ENCODE data around the gene MLLT6. TPM values are rescaled to one million over a fixed set of nuclear protein-coding genes. Genes with fewer than 3 reads are reported as not detected.
A peak's percentile ranks its signal among the peaks of the same experiment; 100 is the strongest.

MLLT6 gene
- total and polyA plus RNA-seq, 10 of the 15 experiments (the other 5 are each of a cell fraction or from before 2014, with no cell fraction given): 4.8 to 105 (median 36.3) TPM

- peak within 1 kb of the TSS; percentile 71 for H2AFZ ChIP-seq (ENCODE audit: control insufficient read depth, low read depth, low read length)
- peak within 1 kb of the TSS; percentile 52 for H3K27ac ChIP-seq (ENCODE audit: control insufficient read depth, insufficient read depth)
- 0% methylated on average over 49 of the region's 92 CpGs for WGBS (ENCODE audit: insufficient coverage, insufficient replicate concordance, low lambda C conversion rate, missing lambda C conversion rate)
- peaks cover 0 to 3% of the 10 kb centered on the region in 2 experiments; a peak in 3 of 4 replicates for H3K36me3 ChIP-seq (ENCODE audit: control insufficient read depth in 2 of 2, insufficient read depth in 2 of 2, low read length in 1 of 2)
- FAIRE-seq (no peak), DNase-seq (ENCODE audit: low read depth, low spot score) (no peak), ATAC-seq (peak; percentile 92)
- peaks cover 13% of the 10 kb centered on the region for H3K79me2 ChIP-seq (ENCODE audit: control insufficient read depth, insufficient read depth, low read length)
- ChIA-PET RAD21 (ENCODE audit: unreplicated experiment) (interaction anchor here (1.0 to 3.6 kb wide), 3 partner anchors 16 to 54 kb away, joined by 3 to 32 read pairs (median 20); partner anchors contain the start of genes EPOP and MLLT6), POLR2A (interaction anchor here (1.3 to 2.2 kb wide), 3 partner anchors 23 to 54 kb away, joined by 4 to 19 read pairs (median 9); partner anchors contain the start of genes EPOP and MLLT6), CTCF (interaction anchor here (0.6 to 3.6 kb wide), 13 partner anchors 17 to 501 kb away, joined by 3 to 56 read pairs (median 4); partner anchors contain the start of genes EPOP, PCGF2, PIP4K2B and PSMB3), SMC1A (ENCODE audit: uncharacterized antibody, unreplicated experiment) (interaction anchor here (0.7 to 2.3 kb wide), 2 partner anchors 20 to 53 kb away, joined by 4 to 27 read pairs; no protein-coding TSS in a partner anchor)
- H4K20me1 ChIP-seq (ENCODE audit: control insufficient read depth, insufficient read depth): no peaks in the 10 kb centered on the region
- BruUV-seq (replicated peaks): no TSS peak
- H3K4me3 ChIP-seq: peak within 1 kb of the TSS; percentile 90
- H3K9me3 ChIP-seq (replicated peaks; ENCODE audit: control insufficient read depth, insufficient read depth, low read length): no peaks in the 10 kb centered on the region; the same call in 2 of the 3 replicates
- peak within 1 kb of the TSS; percentile 73 for H3K9ac ChIP-seq (ENCODE audit: control insufficient read depth, insufficient read depth, low read length)
- in situ Hi-C loops (cut with MboI): loop anchor here (5.0 kb wide), 1 partner anchor 53 kb away; no protein-coding TSS in a partner anchor
- H3K4me2 ChIP-seq (ENCODE audit: control insufficient read depth, insufficient read depth): peak within 1 kb of the TSS; percentile 95
- no peaks in the 10 kb centered on the region for H3K27me3 ChIP-seq (replicated peaks in 1 of 2; ENCODE audit: control insufficient read depth in 2 of 2, insufficient read depth in 2 of 2, low read length in 1 of 2)
- H3K4me1 ChIP-seq (ENCODE audit: control insufficient read depth, insufficient read depth, low read length): peaks cover 38% of the 10 kb centered on the region
- intact Hi-C loops (cut with micrococcal nuclease; ENCODE audit: unreplicated experiment): loop anchor here (2.0 kb wide), 1 partner anchor 27 kb away; no protein-coding TSS in a partner anchor
- TF ChIP-seq, protein P1, sequence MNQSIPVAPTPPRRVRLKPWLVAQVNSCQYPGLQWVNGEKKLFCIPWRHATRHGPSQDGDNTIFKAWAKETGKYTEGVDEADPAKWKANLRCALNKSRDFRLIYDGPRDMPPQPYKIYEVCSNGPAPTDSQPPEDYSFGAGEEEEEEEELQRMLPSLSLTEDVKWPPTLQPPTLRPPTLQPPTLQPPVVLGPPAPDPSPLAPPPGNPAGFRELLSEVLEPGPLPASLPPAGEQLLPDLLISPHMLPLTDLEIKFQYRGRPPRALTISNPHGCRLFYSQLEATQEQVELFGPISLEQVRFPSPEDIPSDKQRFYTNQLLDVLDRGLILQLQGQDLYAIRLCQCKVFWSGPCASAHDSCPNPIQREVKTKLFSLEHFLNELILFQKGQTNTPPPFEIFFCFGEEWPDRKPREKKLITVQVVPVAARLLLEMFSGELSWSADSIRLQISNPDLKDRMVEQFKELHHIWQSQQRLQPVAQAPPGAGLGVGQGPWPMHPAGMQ (IDR thresholded peaks at IDR 0.05; ENCODE audit: borderline replicate concordance): no peak
- TF ChIP-seq EGR1 (IDR thresholded peaks at IDR 0.05; ENCODE audit: borderline replicate concordance in 1 of 2, low read depth in 2 of 2, low read length in 2 of 2) (peak in 1 of 2 experiments; percentile 94; a peak in 2 of 3 replicates), BHLHE40 (IDR thresholded peaks at IDR 0.05; ENCODE audit: borderline replicate concordance in 1 of 2, low read depth in 2 of 2, low read length in 1 of 2) (peak; percentile 84 to 95; a peak in 3 of 4 replicates), ATF7 (IDR thresholded peaks at IDR 0.05; ENCODE audit: low read depth) (no peak), ZNF207 (IDR thresholded peaks at IDR 0.05; ENCODE audit: borderline replicate concordance) (peak; percentile 79; the same call in 1 of the 2 replicates), IKZF2 (IDR thresholded peaks at IDR 0.05) (no peak), RUNX3 (IDR thresholded peaks at IDR 0.05; ENCODE audit: low read length) (peak; percentile 56), BACH1 (IDR thresholded peaks at IDR 0.05; ENCODE audit: borderline replicate concordance) (peak; percentile 94), RB1 (IDR thresholded peaks at IDR 0.05; ENCODE audit: borderline replicate concordance) (peak; percentile 92; the same call in 1 of the 2 replicates), ZNF24 (IDR thresholded peaks at IDR 0.05) (0 out of 2 replicates have a peak, but pooled peaks have one; percentile 25), NRF1 (conservative IDR thresholded peaks at IDR 0.05; ENCODE audit: low read depth, low read length) (0 out of 2 replicates have a peak, but pooled peaks have one; percentile 12), CBX3 (IDR thresholded peaks at IDR 0.05; ENCODE audit: borderline replicate concordance, low read depth) (no peak), EZH2 (IDR thresholded peaks at IDR 0.05; ENCODE audit: borderline replicate concordance, control insufficient read depth, low read depth, low read length) (no peak), PML (IDR thresholded peaks at IDR 0.05; ENCODE audit: low read length) (peak; percentile 28; the same call in 1 of the 2 replicates), USF1 (IDR thresholded peaks at IDR 0.05; ENCODE audit: borderline replicate concordance, extremely low read length, insufficient read depth, low read depth, low read length) (no peak), BMI1 (IDR thresholded peaks at IDR 0.05; ENCODE audit: borderline replicate concordance) (no peak), SMARCA5 (IDR thresholded peaks at IDR 0.05) (peak; percentile 96), RAD21 (IDR thresholded peaks at IDR 0.05; ENCODE audit: insufficient read depth, low read depth, low read length) (peak; percentile 33; the same call in 1 of the 2 replicates)
Measured at GRCh38 chr17:38729886-38730525, 24.9 kb downstream of the MLLT6 start, which contains the start of gene CISD3. Gene CISD3 (plus strand): TSS chr17:38730341. CDS start chr17:38730359, 18 bp downstream.
